ENCODE measurements around the gene MGST2. TPM values are rescaled to one million over a fixed set of nuclear protein-coding genes. Genes with fewer than 3 reads are reported as not detected.

MGST2 gene
- total RNA-seq, 4 donors from 2014 or later: 22.4 to 73.7 (median 40.2) TPM

GRCh38 chr4:139694522-139695107 lies 29.0 kb downstream of the MGST2 start:
- TF ChIP-seq CTCF (IDR thresholded peaks at IDR 0.05; ENCODE audit: low read depth): no peak

GRCh38 chr4:139696491-139696890 lies 30.9 kb downstream of the MGST2 start:
- TF ChIP-seq CTCF (IDR thresholded peaks at IDR 0.05; ENCODE audit: low read depth): no peak

GRCh38 chr4:139700568-139700967 lies 34.9 kb downstream of the MGST2 start:
- TF ChIP-seq CTCF (IDR thresholded peaks at IDR 0.05; ENCODE audit: low read depth): no peak

- TF ChIP-seq CTCF (IDR thresholded peaks at IDR 0.05; ENCODE audit: low read depth): no peak
Observed at GRCh38 chr4:139704915-139705485, 39.4 kb downstream of the MGST2 start.

- no peak for TF ChIP-seq CTCF (IDR thresholded peaks at IDR 0.05; ENCODE audit: low read depth)
Observed at GRCh38 chr4:139709660-139710059, 44.0 kb downstream of the MGST2 start.

- TF ChIP-seq CTCF (IDR thresholded peaks at IDR 0.05; ENCODE audit: low read depth): no peak
Observed at GRCh38 chr4:139710073-139710472, 44.5 kb downstream of the MGST2 start.

- no peak for TF ChIP-seq CTCF (IDR thresholded peaks at IDR 0.05; ENCODE audit: low read depth)
Observed at GRCh38 chr4:139711461-139711860, 45.8 kb downstream of the MGST2 start.

Measured in subcutaneous adipose tissue (tissue), 4 donors.